DND-41 (cell line): ENCODE data around the gene XIRP2.

Experiments used
- ATAC-seq: fragments of 200-7000 bp; cut with Tn5 transposase; 3 replicates; pipeline ENCODE4 v1.9.1; 2021; ENCODE audit warnings: low read depth; ENCODE audit not compliant: insufficient read depth
- DNase-seq: peaks from one replicate; pipeline ENCODE4 v3.0.0-alpha.2; 2020
- H2AFZ ChIP-seq: 2 replicates; pipeline ENCODE4 v1.6.0; 2012; ENCODE audit warnings: low read depth, low read length
- H3K27ac ChIP-seq: 2 replicates; pipeline ENCODE4 v1.5.1; 2012; ENCODE audit warnings: low read length, inconsistent platforms
- H3K27me3 ChIP-seq: fragments of 200-600 bp; sonication (generic); 2 replicates; pipeline ENCODE4 v1.6.0; 2012; ENCODE audit warnings: low read length, mild to moderate bottlenecking, inconsistent platforms; ENCODE audit not compliant: insufficient read depth, poor library complexity
- H3K36me3 ChIP-seq: 2 replicates; pipeline ENCODE4 v1.5.1; 2012; ENCODE audit warnings: low read length, inconsistent platforms; ENCODE audit not compliant: insufficient read depth
- H3K4me1 ChIP-seq: 2 replicates; pipeline ENCODE4 v1.5.1; 2012; ENCODE audit warnings: mild to moderate bottlenecking, low read length; ENCODE audit not compliant: insufficient read depth
- H3K4me2 ChIP-seq: 2 replicates; pipeline ENCODE4 v1.6.0; 2012; ENCODE audit warnings: mild to moderate bottlenecking, moderate library complexity, low read length, inconsistent platforms; ENCODE audit not compliant: insufficient read depth
- H3K4me3 ChIP-seq, 2 experiments: fragments of 200-600 bp in 1 of 2; shearing (Covaris generic) in 1 of 2; 2 replicates each; pipeline ENCODE4 v1.5.1; 2012 to 2016; ENCODE audit warnings: inconsistent platforms in 2 of 2, low read length in 2 of 2, mild to moderate bottlenecking in 2 of 2, low read depth in 1 of 2, moderate library complexity in 1 of 2
- H3K79me2 ChIP-seq: 2 replicates; pipeline ENCODE4 v1.6.0; 2012; ENCODE audit warnings: low read length, inconsistent platforms; ENCODE audit not compliant: insufficient read depth
- H3K9ac ChIP-seq: 2 replicates; pipeline ENCODE4 v1.6.0; 2012; ENCODE audit warnings: low read depth, mild to moderate bottlenecking, inconsistent platforms, low read length, moderate library complexity
- H3K9me3 ChIP-seq: 2 replicates; pipeline ENCODE4 v1.5.1; 2012; ENCODE audit warnings: low read length, moderate library complexity, mild to moderate bottlenecking, inconsistent platforms; ENCODE audit not compliant: insufficient read depth, severe bottlenecking
- H4K20me1 ChIP-seq: 2 replicates; pipeline ENCODE4 v1.6.0; 2012; ENCODE audit warnings: low read length; ENCODE audit not compliant: insufficient read depth
- CTCF ChIP-seq: IDR thresholded peaks from 2 replicates; pipeline ENCODE4 v1.5.1; 2012; ENCODE audit warnings: borderline replicate concordance, low read length, moderate library complexity, mild to moderate bottlenecking; ENCODE audit not compliant: poor library complexity, severe bottlenecking; ENCODE audit errors: extremely low read depth
- EZH2 ChIP-seq: IDR thresholded peaks from 3 replicates; pipeline ENCODE4 v1.6.1; 2012; ENCODE audit warnings: borderline replicate concordance, low read depth, mild to moderate bottlenecking, moderate library complexity, low read length, inconsistent platforms; ENCODE audit not compliant: severe bottlenecking

The XIRP2 gene

DNA sequence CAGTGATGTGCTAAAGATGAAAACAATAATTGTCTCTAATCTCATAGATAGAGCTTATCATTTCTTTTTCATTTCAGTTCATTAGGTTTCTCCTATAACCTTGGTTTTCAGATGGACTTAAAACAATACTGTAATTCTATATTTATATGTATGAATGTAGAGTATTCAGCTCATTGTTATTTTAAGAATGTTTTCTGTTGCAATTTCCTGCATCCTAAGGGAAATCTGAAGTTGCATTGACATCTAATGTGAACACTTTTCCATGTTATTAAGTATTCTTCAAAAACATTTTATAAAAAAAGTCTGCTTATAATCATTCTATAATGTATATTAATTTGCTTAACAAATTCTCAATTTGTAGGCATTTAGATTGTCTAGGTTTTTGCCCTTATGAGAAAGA is 288.9 kb downstream of the XIRP2 start:
- no peak for ATAC-seq

DNA sequence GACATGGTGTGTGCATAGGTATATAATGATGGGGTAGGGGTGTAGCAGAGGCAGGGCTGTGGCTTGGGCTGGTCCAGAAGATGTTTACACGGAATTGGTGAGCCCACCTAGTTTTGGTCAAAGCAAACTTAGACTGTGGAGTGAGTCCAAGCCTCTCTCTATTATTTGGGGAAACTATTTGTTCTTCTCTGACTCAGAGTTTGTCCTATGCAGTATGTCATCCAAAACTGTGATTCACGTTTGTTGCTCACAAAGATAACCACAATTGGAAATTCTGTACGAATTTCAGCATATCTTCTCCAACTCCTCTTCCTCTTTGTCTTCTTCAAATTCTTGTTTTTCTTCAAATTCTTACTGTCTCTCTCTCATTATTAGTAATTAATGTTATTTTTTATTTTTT is 292.9 kb downstream of the XIRP2 start:
- DNase-seq: no peak
- TF ChIP-seq CTCF (no peak), EZH2 (no peak)
- no peak for ATAC-seq
- no peaks in the 10 kb centered on the region for H3K9me3 ChIP-seq
- no peaks in the 10 kb centered on the region for H3K79me2 ChIP-seq
- H3K4me3 ChIP-seq: no peak overlapping the region
- H4K20me1 ChIP-seq: no peaks in the 10 kb centered on the region
- H3K27me3 ChIP-seq: no peaks in the 10 kb centered on the region
- H3K36me3 ChIP-seq: no peaks in the 10 kb centered on the region
- no peaks in the 10 kb centered on the region for H3K4me1 ChIP-seq
- no peak overlapping the region for H3K4me2 ChIP-seq
- H2AFZ ChIP-seq: no peak overlapping the region
- H3K9ac ChIP-seq: no peak overlapping the region
- no peak overlapping the region for H3K27ac ChIP-seq

More for the DNA sequence above, 288.9 kb downstream of the XIRP2 start:
- Histone ChIP-seq H3K79me2 (no peaks in the 10 kb centered on the region), H3K4me1 (no peaks in the 10 kb centered on the region), H3K27ac (no peak overlapping the region), H3K9me3 (no peaks in the 10 kb centered on the region), H3K36me3 (no peaks in the 10 kb centered on the region), H3K9ac (no peak overlapping the region), H3K4me3 (no peak overlapping the region), H3K27me3 (no peaks in the 10 kb centered on the region), H2AFZ (no peak overlapping the region), H4K20me1 (no peaks in the 10 kb centered on the region), H3K4me2 (no peak overlapping the region)
- no peak for DNase-seq
- TF ChIP-seq EZH2: no peak
- no peak for TF ChIP-seq CTCF

DNA sequence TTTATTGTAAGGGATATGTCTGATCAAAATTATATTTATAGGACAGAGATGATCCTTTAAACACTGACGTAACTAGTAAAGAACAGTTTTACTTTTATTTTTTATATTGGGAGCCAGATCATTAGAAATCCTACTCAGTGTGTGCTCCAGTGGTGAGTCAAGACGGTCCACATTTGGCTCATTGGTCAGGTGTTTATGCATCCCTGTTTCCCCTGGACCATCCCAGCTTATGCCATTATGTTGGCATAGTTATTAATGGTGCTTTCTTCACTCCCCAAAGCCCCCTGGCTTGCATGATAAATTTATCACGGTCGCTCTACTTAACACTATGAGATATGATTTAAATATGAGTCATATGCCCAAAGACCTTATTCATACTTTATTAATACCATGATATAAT is 293.4 kb downstream of the XIRP2 start:
- TF ChIP-seq EZH2 (no peak), CTCF (no peak)
- Histone ChIP-seq H3K4me3 (no peak overlapping the region), H2AFZ (no peak overlapping the region), H3K4me2 (no peak overlapping the region), H4K20me1 (no peaks in the 10 kb centered on the region), H3K9ac (no peak overlapping the region), H3K4me1 (no peaks in the 10 kb centered on the region), H3K9me3 (no peaks in the 10 kb centered on the region), H3K27me3 (no peaks in the 10 kb centered on the region), H3K36me3 (no peaks in the 10 kb centered on the region), H3K27ac (no peak overlapping the region), H3K79me2 (no peaks in the 10 kb centered on the region)
- DNase-seq (no peak), ATAC-seq (no peak)

DNA sequence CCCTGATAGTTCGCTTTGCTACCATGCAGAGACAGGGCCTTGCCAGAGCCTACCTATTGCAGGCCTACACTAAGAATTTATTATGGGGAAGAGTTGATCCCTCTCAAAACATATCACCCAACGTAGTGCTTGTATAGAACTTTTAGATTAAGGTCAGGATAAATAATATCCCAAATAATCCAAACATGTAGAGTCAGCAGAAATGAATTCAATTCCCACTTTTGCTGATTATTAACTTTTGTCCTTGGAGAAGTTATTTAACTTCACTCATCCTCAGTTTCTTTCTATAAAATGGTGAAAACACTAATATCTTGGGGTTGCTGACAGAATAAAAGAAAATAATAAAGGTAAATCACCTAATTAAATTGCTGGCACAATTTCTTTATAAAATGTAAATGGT is 294.1 kb downstream of the XIRP2 start:
- no peaks in the 10 kb centered on the region for H3K9me3 ChIP-seq
- TF ChIP-seq EZH2 (no peak), CTCF (no peak)
- H3K9ac ChIP-seq: no peak overlapping the region
- H4K20me1 ChIP-seq: no peaks in the 10 kb centered on the region
- H3K4me1 ChIP-seq: no peaks in the 10 kb centered on the region
- H3K79me2 ChIP-seq: no peaks in the 10 kb centered on the region
- DNase-seq: no peak
- no peaks in the 10 kb centered on the region for H3K36me3 ChIP-seq
- no peak for ATAC-seq
- no peak overlapping the region for H3K4me2 ChIP-seq
- H3K27ac ChIP-seq: no peak overlapping the region
- H3K27me3 ChIP-seq: no peaks in the 10 kb centered on the region
- H3K4me3 ChIP-seq: no peak overlapping the region
- H2AFZ ChIP-seq: no peak overlapping the region
